Measurements from ENCODE around the gene MARK3.

The MARK3 gene

GRCh38 chr14:103526247-103526913, 141.2 kb downstream of the MARK3 start:
- H3K27ac ChIP-seq = peak overlapping the region; percentile 96
- TF ChIP-seq ZFX (IDR thresholded peaks at IDR 0.05; ENCODE audit: borderline replicate concordance) = no peak
- TF ChIP-seq, protein P1, sequence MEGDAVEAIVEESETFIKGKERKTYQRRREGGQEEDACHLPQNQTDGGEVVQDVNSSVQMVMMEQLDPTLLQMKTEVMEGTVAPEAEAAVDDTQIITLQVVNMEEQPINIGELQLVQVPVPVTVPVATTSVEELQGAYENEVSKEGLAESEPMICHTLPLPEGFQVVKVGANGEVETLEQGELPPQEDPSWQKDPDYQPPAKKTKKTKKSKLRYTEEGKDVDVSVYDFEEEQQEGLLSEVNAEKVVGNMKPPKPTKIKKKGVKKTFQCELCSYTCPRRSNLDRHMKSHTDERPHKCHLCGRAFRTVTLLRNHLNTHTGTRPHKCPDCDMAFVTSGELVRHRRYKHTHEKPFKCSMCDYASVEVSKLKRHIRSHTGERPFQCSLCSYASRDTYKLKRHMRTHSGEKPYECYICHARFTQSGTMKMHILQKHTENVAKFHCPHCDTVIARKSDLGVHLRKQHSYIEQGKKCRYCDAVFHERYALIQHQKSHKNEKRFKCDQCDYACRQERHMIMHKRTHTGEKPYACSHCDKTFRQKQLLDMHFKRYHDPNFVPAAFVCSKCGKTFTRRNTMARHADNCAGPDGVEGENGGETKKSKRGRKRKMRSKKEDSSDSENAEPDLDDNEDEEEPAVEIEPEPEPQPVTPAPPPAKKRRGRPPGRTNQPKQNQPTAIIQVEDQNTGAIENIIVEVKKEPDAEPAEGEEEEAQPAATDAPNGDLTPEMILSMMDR (IDR thresholded peaks at IDR 0.05) = no peak

- TF ChIP-seq, protein P1 (IDR thresholded peaks at IDR 0.05) = no peak
- no peak for TF ChIP-seq ZFX (IDR thresholded peaks at IDR 0.05; ENCODE audit: borderline replicate concordance)
- peak overlapping the region; percentile 96 for H3K27ac ChIP-seq
Observed at GRCh38 chr14:103526914-103527248, 141.7 kb downstream of the MARK3 start.

DNA sequence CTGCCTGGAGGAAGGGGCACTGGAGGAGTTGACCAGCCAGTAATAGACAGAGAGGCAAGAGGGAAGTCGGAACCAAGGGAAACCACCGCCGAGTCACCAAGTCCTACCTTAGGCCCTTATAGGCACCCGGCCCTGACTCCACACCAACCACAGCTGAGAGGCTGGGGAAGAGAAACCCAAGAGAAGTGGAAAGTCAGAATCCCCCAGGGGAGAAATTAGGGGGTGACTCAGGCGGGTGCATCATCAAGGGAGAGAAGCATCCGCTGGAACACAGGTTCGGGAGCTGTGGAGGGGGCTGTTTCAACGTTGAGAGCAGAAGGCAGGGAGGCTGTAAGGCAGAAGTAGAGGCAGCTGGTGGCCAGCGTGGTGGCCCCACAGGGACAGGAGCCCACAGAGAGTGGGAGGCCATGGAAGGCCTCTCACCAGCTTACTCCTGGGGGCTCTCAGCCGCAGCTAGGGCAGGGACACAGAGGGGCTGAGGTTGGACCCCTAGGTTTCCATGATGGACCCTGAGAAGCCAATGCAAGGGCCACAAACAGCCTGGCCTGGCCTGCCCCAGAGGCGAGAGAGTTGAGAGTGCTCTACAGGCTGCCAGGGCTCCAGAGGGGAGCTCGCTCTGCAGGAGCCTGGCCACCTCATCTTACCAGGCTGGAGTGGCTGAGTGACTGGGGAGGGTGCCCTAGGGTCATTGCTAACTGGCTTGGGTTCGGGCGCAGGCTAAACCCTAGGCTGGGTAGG, 142.4 kb downstream of the MARK3 start:
- TF ChIP-seq, protein P1 (IDR thresholded peaks at IDR 0.05) = no peak
- no peak for TF ChIP-seq ZFX (IDR thresholded peaks at IDR 0.05; ENCODE audit: borderline replicate concordance)
- H3K27ac ChIP-seq = peak overlapping the region; percentile 96

GRCh38 chr14:103528146-103528586, 143.0 kb downstream of the MARK3 start:
- no peak for TF ChIP-seq ZFX (IDR thresholded peaks at IDR 0.05; ENCODE audit: borderline replicate concordance)
- TF ChIP-seq, protein P1 (IDR thresholded peaks at IDR 0.05) = no peak
- peak overlapping the region; percentile 96 for H3K27ac ChIP-seq

GRCh38 chr14:103528587-103529382, 143.6 kb downstream of the MARK3 start, which contains the start of gene TRMT61A:
TSS of gene TRMT61A (plus strand) at chr14:103529196. CDS start at chr14:103529979, 783 bp downstream.
- peak within 1 kb of the TSS; percentile 96 for H3K27ac ChIP-seq
- TF ChIP-seq, protein P1 (IDR thresholded peaks at IDR 0.05) = no peak
- TF ChIP-seq ZFX (IDR thresholded peaks at IDR 0.05; ENCODE audit: borderline replicate concordance) = no peak

GRCh38 chr14:103529383-103530365, 144.5 kb downstream of the MARK3 start:
- H3K27ac ChIP-seq = peak overlapping the region; percentile 96

More at GRCh38 chr14:103529383-103530365, 144.5 kb downstream of the MARK3 start:
- no peak for TF ChIP-seq ZFX (IDR thresholded peaks at IDR 0.05; ENCODE audit: borderline replicate concordance)
- TF ChIP-seq, protein P1 (IDR thresholded peaks at IDR 0.05) = no peak

All from 22Rv1 (cell line).